ENCODE results near the gene MBP.

MBP gene

GRCh38 chr18:77118256-77119090 is 14.1 kb downstream of the MBP start:
- TF ChIP-seq TEAD4 (IDR thresholded peaks at IDR 0.05) = no peak
- no peak for TF ChIP-seq FOXM1 (IDR thresholded peaks at IDR 0.05; ENCODE audit: borderline replicate concordance, low read depth)
- no peak for TF ChIP-seq TCF12 (IDR thresholded peaks at IDR 0.05; ENCODE audit: low read depth)
- no peak for TF ChIP-seq EP300 (IDR thresholded peaks at IDR 0.05; ENCODE audit: borderline replicate concordance)
- no peak for TF ChIP-seq ZBTB7A (IDR thresholded peaks at IDR 0.05; ENCODE audit: low read depth)
- TF ChIP-seq MAX (IDR thresholded peaks at IDR 0.05) = no peak
- TF ChIP-seq USF1 (IDR thresholded peaks at IDR 0.05) = no peak
- no peak for TF ChIP-seq RAD21 (IDR thresholded peaks at IDR 0.05; ENCODE audit: low read depth)
- no peak for TF ChIP-seq NFIC (IDR thresholded peaks at IDR 0.05)
- TF ChIP-seq TAF1 (IDR thresholded peaks at IDR 0.05; ENCODE audit: low read depth) = no peak
- no peak for TF ChIP-seq YY1 (IDR thresholded peaks at IDR 0.05; ENCODE audit: low read depth)
- no peak for TF ChIP-seq CREB1 (IDR thresholded peaks at IDR 0.05; ENCODE audit: low read depth)
- TF ChIP-seq EGR1 (IDR thresholded peaks at IDR 0.05) = no peak
- no peak for TF ChIP-seq CEBPB (IDR thresholded peaks at IDR 0.05)

- TF ChIP-seq TAF1 (IDR thresholded peaks at IDR 0.05; ENCODE audit: low read depth) (no peak), MAX (IDR thresholded peaks at IDR 0.05) (no peak), FOXM1 (IDR thresholded peaks at IDR 0.05; ENCODE audit: borderline replicate concordance, low read depth) (no peak), USF1 (IDR thresholded peaks at IDR 0.05) (no peak), TCF12 (IDR thresholded peaks at IDR 0.05; ENCODE audit: low read depth) (no peak), NFIC (IDR thresholded peaks at IDR 0.05) (no peak), RAD21 (IDR thresholded peaks at IDR 0.05; ENCODE audit: low read depth) (no peak), EP300 (IDR thresholded peaks at IDR 0.05; ENCODE audit: borderline replicate concordance) (no peak), YY1 (IDR thresholded peaks at IDR 0.05; ENCODE audit: low read depth) (no peak), CREB1 (IDR thresholded peaks at IDR 0.05; ENCODE audit: low read depth) (no peak), ZBTB7A (IDR thresholded peaks at IDR 0.05; ENCODE audit: low read depth) (no peak), TEAD4 (IDR thresholded peaks at IDR 0.05) (no peak), CEBPB (IDR thresholded peaks at IDR 0.05) (no peak), EGR1 (IDR thresholded peaks at IDR 0.05) (no peak), REST (IDR thresholded peaks at IDR 0.05; ENCODE audit: low read depth) (no peak)
Measured at GRCh38 chr18:77116201-77117080, 16.1 kb downstream of the MBP start.

GRCh38 chr18:77115192-77115953 is 17.2 kb downstream of the MBP start:
- TF ChIP-seq REST (IDR thresholded peaks at IDR 0.05; ENCODE audit: low read depth) (no peak), CREB1 (IDR thresholded peaks at IDR 0.05; ENCODE audit: low read depth) (no peak), NFIC (IDR thresholded peaks at IDR 0.05) (peak; percentile 21; the same call in 1 of the 2 replicates), FOXM1 (IDR thresholded peaks at IDR 0.05; ENCODE audit: borderline replicate concordance, low read depth) (no peak), YY1 (IDR thresholded peaks at IDR 0.05; ENCODE audit: low read depth) (no peak), ZBTB7A (IDR thresholded peaks at IDR 0.05; ENCODE audit: low read depth) (no peak), RAD21 (IDR thresholded peaks at IDR 0.05; ENCODE audit: low read depth) (no peak), EP300 (IDR thresholded peaks at IDR 0.05; ENCODE audit: borderline replicate concordance) (peak; percentile 21; the same call in 1 of the 2 replicates), USF1 (IDR thresholded peaks at IDR 0.05) (no peak), EGR1 (IDR thresholded peaks at IDR 0.05) (no peak), MAX (IDR thresholded peaks at IDR 0.05) (no peak), TCF12 (IDR thresholded peaks at IDR 0.05; ENCODE audit: low read depth) (no peak), CEBPB (IDR thresholded peaks at IDR 0.05) (no peak), TEAD4 (IDR thresholded peaks at IDR 0.05) (0 out of 2 replicates have a peak, but pooled peaks have one; percentile 21), TAF1 (IDR thresholded peaks at IDR 0.05; ENCODE audit: low read depth) (no peak)
